GM12801 (cell line): ENCODE results near the gene FAM217A.

ENCODE experiments used
- TF ChIP-seq, protein P1 (sequence below): IDR thresholded peaks from one replicate; pipeline ENCODE4 v1.5.1; 2011; ENCODE audit warnings: control low read depth; ENCODE audit not compliant: insufficient read length; ENCODE audit errors: extremely low read depth

FAM217A gene

DNA sequence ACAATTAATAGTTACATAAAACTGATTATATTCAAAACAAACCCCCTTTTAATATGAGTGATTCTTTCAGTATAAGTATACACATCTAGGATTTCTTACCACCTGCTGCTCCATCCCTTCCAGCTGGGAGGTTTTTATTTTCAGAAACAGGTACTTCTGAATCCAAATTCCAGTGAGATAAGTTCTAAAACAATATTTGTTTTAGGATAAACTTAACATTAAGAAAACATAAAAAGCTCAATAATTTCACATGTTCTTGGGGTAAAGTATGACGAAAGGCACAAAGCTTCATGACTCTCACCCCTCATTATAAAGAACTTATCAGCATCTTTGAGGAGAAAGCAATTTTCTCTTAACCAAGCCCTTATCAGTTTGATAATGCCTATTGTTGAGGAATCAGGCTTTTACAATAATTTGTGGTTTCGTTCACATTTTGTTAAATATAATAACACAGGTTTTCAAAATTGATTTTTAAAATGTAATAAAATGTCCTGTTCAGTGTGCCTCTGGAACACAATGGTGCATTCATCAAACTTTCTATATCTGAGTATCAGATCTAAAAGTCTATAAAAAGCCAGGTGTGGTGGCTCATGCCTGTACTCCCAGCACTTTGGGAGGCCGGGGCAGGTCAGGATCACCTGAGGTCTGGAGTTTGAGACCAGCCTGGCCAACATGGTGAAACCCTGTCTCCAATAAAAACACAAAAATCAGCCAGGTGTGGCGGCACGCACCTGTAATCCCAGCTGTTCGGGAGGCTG, 4.3 kb downstream of the FAM217A start:
- TF ChIP-seq, protein P1, sequence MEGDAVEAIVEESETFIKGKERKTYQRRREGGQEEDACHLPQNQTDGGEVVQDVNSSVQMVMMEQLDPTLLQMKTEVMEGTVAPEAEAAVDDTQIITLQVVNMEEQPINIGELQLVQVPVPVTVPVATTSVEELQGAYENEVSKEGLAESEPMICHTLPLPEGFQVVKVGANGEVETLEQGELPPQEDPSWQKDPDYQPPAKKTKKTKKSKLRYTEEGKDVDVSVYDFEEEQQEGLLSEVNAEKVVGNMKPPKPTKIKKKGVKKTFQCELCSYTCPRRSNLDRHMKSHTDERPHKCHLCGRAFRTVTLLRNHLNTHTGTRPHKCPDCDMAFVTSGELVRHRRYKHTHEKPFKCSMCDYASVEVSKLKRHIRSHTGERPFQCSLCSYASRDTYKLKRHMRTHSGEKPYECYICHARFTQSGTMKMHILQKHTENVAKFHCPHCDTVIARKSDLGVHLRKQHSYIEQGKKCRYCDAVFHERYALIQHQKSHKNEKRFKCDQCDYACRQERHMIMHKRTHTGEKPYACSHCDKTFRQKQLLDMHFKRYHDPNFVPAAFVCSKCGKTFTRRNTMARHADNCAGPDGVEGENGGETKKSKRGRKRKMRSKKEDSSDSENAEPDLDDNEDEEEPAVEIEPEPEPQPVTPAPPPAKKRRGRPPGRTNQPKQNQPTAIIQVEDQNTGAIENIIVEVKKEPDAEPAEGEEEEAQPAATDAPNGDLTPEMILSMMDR: no peak

DNA sequence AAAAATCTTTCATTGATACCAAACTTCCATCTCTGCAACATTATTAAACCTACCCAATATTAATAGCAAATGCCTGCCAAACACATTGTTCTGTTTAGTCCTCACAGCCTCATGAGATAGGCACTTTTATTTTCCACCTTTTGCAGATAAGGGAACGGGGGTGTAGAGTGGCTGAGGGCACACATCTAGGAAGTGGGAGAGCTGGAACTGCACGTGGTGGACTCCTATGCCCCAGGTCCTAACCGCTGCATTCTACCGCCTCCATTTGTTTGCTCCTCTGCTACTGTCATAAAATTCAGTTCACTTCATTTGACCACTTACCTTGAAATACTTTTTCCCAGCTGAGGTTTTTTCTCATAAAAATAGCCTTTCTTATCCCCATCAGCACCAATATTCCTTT, 7.6 kb downstream of the FAM217A start:
- TF ChIP-seq, protein P1: no peak

DNA sequence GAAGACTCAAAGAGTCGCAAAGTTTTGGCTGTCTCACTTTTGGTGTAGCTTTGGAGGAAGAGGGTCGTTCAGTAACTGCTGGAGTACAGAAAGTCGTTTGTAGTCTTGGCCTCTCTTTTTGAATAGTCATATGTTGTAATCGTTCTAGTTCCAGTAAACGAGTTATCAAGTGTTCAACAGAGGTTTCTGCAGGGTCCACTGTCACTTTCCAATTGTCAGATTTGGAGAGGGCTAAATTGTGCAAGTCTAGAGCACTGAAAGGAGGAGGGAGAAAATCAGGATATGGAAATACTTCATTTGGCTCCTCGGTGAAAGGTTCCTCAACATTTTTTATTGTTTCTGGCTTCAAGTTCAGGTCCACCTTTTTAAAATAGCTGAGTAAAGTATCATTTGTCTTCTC, 9.7 kb downstream of the FAM217A start:
- TF ChIP-seq, protein P1: no peak

DNA sequence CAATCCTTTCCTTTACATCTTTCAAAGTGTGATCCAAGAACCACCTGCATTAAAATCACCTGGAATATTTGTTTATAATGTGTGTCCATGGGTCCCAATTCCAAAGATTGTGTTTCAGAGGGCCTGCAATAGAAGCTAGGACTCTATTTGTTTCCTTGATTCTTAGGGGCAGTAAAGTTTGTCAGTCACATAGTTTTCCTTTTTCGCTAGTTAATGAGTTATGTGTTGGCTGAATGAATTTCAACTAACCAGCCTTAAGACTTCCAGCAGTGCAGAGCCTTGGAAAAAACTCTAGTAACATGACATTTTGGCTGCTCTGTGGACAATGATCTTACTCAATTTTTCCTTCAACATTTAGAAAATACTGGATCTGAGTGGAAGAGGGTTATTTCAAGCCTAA, 11.3 kb downstream of the FAM217A start:
- TF ChIP-seq, protein P1: no peak

DNA sequence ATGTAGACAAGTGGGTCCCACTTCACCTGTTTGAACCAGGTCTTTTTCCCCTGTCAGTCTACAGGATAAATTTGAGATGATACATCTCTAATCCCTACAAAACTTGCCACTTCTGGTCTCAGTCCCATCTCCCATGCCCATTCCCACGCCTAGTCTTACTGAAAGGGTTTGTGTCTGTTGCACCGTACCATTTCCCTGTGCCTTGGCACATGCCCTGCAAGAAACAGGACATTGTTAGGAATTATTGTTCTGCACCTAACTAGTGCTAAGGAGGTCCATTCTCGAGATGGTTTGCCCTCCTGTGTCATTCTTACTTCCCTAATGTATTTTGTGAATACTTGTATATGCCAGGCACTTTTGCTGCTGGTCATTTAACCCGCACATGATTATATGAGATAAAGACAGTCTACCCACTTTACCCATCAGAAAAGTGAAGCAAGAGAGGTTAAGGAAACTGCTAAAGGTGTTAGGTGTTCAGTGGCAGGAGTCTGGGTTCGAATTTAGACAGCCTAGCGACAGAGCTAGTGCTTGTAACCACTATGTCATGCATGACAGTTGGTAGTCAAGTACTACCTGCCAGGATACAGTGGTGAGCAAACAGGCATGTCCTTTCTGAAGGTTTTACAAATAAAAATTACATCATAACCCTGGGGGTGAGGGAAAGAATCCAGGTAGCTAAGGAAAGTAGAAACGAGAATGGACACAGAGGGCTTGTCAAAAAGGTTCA, 12.7 kb downstream of the FAM217A start:
- TF ChIP-seq, protein P1: no peak

DNA sequence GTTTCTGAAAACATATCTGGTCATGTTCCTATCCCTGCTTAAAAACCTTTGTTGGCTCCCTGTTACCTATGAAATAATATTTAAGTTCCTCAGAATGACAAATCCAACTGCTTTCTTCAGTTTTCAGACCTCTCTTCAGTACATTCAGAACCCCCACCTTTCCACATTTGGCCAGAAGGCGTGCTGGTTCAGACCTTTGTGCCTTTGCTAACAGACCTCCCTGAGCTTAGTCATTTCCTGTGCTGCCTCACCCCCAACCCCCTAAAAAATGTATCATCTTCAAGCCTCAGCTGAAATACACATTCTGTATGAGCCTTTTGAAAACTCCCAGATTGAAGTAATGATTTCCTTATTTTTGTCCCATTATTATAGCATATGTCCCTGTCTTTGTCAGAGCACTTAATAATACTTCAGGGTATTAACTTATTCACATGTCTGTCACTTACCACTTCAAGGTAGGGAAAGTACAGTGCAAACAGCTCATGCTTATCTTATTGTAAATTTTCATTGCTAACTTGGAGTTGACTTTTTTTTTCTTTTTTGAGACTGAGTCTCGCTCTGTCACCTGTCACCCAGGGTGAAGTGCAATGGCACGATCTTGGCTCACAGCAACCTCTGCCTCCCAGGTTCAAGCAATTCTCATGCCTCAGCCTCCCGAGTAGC, 19.7 kb downstream of the FAM217A start:
- TF ChIP-seq, protein P1: no peak

DNA sequence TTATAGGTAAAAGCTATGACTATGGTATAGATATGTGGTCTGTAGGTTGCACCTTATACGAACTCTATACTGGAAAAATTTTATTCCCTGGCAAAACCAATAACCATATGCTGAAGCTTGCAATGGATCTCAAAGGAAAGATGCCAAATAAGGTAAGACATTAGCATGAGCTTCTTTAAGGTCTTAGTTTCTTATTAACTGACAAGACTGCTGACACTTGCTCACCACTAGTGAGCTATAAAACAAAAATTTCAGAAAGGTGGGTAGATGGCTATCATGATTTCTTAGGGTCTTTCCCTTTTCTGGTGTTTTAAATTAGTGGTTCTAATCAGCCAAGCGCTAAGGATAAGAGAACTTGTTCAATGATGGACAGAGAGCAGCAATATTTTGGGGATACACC, 21.9 kb downstream of the FAM217A start:
- TF ChIP-seq, protein P1: no peak
